NCI-H146 (cell line): ENCODE data around the gene NCOA5.
A peak's percentile ranks its signal among the peaks of the same experiment; 100 is the strongest.

Experiments
- DNase-seq: peaks from one replicate; lab custom pipeline; 2025; lab: John Stamatoyannopoulos, UW

Gene NCOA5

DNA sequence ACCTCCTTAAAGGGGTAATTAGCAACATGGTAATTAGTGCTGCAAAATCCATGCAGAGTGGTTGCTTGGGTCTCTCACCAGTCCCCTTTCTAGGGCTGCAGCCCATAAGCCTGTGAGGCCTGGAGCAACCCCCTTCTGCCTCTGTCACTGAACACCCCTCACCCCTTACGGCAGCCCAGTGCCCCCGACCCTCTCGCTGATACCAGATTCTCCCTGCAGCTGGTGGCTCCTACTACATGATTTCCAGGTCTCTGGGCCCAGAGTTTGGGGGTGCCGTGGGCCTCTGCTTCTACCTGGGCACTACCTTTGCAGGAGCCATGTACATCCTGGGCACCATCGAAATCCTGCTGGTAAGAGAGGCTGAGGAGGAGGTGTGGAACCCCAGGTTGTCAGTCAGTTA, 52.7 kb downstream of the NCOA5 start:
- no peak for DNase-seq

DNA sequence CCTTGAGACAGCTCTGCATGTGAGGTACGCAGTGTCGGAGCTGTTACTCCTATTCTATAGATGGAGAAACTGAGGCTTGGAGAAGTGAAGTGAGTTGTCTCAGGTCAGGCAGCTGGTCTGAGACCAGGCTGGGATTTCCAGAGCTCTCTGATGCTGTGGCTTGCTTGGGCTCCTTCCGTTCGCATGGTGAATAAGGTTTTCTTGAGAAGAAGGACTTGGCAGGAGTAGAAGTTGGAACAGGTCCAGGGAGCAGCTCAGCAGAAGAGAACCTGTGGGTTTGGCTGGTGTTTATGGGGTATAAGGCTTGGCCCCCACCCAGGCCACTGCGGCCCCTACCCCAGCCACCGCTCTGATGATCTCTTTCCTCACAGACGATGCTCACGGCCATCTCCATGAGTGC, 53.4 kb downstream of the NCOA5 start:
- no peak for DNase-seq

DNA sequence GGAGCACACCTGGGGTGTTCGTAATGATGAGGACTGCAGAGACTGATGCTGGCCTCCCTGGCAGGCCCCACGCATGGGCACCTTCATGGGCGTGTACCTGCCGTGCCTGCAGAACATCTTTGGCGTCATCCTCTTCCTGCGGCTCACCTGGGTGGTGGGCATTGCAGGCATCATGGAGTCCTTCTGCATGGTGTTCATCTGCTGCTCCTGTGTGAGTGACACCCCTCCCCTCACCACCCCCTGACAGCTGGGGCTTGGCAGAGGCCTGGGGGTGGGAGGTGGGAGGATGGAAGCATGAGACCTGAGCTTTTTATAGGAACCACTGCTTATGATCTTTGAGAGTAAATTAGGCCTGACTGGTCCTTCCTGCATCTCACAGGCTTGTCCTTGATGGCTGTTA, 54.0 kb downstream of the NCOA5 start:
- DNase-seq, result no peak

DNA sequence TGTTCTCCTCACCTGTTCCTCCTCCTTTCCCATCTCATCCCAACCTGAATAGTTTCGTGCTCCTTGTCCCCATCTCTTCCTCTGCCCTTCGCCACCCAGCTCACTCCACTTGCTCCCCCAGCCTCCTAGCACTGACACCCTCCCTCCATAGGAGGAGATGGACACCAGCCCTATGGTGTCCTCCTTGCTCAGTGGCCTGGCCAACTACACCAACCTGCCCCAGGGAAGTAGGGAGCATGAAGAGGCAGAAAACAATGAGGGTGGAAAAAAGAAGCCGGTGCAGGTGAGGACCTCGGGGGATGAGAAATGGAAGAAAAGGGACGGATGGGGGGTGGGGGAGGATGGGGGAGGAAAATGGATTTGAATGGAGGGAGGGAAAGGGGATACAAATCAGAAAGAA, 54.5 kb downstream of the NCOA5 start:
- no peak for DNase-seq

GRCh38 chr20:46034039-46034438, 55.7 kb downstream of the NCOA5 start:
- DNase-seq, result no peak

DNA sequence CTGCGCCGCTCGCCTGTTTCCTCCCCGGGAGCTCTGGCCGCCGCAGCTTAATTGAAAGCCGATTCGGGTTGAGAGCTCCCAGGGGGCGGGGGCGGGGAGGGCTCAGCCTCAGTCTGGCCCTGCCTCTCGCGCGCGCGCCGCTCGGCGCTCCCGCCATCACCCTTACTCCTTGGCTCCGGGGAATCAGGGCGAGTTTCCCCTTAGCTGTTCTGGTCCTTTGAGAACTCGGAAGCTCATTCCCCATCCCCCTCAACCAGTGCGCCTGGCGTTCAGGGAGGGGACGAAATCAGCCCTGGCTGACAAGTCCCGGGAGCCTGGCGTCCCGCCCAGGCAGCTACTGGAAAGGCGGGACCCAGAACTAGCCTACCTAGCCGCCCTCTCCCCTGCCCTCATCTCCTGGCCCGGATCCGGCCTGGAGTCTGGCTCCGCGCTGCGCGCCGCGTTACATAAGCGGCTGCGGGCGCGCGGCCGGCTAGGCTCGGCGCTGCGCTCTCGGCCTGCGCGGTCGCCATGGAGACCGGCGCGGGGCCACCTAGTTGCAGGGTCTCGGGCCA, 58.0 kb downstream of the NCOA5 start:
- DNase-seq, result peak; percentile 84

DNA sequence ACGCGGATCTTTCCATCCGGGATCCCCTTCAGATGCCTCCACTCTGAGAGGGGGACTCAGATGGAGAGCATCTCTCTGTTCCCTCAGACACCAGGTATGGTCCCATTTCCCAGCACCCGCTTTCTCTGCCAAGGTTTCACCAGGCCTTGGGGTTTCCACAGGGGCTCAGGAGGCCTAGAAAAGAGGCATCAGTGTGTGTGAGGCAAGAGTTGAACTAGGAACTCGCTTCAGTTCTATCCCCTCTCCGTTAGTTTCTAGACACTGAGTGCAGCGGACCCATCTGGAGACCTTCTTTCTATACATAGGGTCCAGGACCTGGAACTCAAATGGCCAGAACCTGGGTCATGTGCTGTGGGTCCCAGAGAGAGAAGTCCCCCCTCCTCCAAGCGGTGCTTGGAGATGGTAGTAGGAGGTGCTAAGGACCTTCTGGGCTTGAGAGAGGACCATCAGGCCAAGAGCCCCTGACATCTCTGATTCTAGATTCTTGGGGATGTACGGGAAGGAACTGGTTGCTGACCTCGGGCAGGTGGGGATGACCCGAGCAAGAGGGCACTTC, 58.7 kb downstream of the NCOA5 start:
- DNase-seq, result no peak

DNA sequence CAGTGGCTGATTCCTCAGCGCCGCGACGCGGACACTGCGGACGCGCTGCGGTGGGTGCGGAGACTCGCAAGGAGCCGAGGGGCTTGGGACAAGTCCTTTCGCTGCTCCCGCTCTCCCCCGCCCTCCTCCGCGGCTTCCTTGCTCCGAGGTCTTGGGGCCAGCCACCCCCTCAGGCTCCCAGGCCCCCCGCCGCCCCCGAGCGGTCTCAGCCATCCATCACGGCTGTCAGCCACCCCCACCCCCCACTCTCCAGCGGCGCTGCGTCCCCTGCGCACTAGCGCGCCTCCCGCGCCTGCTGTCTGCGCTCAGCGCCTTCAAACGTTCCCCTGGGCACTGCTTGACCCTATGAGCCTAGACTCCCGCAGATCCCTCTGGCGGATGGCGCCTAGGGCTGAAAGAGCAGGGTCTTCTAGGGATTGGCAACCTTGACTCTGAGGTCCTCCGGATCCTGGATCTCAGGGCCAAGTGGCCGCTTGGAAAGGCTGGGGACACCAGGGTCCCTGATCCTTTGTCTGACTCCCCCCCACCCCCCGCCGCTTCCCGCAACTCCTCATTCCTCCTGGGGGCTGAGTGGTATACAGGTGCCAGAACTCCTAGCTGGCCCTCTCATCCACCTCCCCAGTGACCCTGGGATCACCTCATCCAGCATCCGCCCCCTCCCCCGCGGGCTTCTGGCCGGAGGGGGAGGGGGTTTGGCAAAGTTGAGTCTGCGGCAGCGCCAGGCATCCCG, 59.3 kb downstream of the NCOA5 start:
- no peak for DNase-seq

DNA sequence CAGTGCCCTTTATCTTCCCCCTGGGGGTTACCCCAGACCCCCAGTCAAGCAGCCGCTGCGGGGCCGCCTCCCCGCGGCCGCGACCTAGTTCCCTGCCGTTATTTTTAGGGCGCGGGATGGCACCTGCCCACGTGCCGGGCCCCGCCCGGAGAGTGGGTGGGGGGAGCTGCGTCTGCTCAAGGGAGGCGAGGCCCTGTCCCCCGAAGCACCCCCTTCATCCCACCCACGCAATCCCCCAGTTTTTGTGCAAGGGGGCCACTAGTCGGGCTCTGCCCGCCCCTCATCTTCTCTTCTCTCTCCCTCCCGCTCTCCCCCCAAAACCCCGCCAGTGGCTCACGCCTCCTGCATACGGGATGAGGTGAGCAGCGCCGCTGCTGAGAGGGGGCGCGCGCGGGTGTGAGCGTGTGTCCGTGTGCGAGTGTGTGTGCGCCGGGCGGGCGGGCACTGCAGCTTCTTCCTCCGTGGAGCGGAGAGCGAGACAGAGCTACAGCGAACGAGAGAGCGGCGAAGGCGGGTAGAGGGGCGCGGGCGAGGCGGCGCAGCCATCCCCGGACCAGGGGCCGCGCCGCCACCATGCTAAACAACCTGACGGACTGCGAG, 60.9 kb downstream of the NCOA5 start, which contains the start of gene SLC12A5:
Gene SLC12A5, plus strand, starts transcription at position 444 of the 600 bp plus-strand sequence. Its CDS starts 130 bp downstream, at position 574.
- DNase-seq, result peak; percentile 18

- DNase-seq, result no peak
Observed at GRCh38 chr20:46028110-46028509, 61.7 kb downstream of the NCOA5 start.

DNA sequence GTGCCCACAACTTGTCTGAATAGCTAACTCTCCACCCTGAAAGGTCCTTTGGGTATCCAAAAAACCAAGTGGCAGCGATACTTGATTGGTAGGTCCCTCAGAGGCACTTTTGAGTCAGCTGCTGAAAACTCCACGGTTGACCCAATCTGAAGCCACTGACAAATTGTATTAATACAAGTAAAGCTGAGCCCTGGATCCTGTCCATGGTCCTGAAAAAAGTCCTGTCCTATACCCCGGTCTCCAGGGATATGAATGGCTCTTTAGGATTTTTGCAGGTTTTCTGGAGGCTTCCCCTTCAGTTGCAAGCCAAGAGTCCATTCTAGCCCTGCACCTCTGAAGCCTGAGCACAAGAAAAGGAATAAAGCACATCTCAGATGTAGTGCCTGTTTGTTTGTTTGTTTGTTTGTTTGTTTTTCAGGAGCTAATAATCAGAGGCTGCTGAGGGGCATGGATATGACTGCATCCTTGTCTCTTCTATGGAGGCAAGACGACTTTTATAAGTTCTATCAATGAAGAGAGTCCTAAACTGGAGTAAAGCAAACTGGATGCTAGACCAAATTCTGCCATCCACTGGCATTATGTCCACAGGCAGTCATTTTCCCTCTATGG, 62.4 kb downstream of the NCOA5 start:
- DNase-seq, result no peak

- peak; percentile 6 for DNase-seq
Observed at GRCh38 chr20:46025376-46025783, 64.4 kb downstream of the NCOA5 start.

DNA sequence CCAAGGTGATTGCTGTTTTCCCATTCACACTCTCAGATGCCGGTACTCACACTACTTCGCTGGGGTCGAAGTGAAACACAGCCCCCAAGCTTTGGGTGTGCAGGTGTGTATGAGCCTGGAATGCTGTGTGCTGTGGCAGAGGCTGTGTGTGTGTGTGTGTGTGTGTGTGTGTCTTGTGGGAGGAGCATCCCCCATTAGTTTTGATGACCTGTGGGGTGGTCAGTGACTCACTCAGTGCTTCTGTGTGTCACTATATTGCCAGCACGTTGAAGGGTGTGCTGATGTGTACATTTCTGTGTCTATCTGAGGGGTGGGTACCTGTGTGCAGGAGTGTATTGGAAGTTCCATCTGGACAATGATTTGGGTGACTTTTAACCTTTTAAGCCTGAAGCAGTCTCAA, 65.8 kb downstream of the NCOA5 start:
- DNase-seq, result no peak

DNA sequence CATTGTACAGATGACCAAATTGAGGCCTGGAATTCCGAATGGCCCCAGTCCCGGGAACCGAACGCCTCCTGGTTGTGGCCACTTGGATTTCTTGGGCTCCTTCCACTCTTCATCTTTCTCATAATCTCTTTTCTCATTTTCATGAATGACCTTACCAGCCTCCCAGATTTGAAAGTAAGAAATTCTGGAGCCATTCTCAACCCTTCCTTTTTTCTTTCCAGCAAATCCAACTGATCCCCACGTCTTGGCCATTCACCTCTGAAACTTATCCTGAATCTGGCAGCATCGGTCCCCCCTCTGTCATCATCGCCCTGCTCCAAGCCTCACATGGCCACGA, 66.6 kb downstream of the NCOA5 start:
- no peak for DNase-seq

DNA sequence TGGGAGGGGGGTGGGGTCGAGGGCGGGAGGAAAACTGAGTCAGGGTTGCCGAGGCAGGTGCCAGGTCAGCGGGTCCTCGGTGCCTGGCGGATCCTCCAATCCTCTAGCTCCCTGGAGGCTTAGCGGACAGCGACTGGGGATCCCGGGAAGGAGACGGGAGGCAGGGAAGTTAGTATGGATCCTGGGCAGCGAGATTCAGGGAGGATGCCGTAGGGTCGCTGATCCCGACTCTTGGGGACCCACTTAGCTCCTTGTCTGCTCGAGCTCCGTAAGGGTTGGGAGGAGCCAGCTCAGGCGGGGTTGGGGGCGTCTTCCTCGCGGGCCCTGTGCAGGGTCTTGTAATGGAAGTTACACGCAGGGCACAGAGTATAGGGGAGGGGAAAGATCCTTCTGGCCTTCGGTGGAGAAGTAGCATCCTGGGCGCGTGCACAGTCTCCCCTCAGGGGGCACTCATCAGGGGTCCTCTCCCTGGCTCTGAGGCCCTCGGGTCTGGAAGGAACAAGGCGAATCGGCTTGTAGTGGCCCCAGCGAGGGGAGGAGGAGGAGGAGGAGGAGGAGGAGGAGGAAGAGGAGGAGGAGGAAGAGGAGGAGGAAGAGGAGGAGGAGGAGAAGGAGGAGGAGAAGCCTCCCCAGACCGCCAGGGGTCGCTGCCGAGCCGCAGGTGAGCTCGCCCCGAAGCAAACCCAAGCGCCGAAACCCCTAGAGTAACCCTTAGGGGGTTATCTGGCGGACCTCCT, 67.2 kb downstream of the NCOA5 start:
- DNase-seq, result peak; percentile 55

- DNase-seq, result peak; percentile 89
Observed at GRCh38 chr20:46021361-46022359, 68.1 kb downstream of the NCOA5 start.

GRCh38 chr20:46020555-46020954, 69.2 kb downstream of the NCOA5 start:
- DNase-seq, result no peak

- DNase-seq, result no peak
Observed at GRCh38 chr20:46018611-46019010, 71.2 kb downstream of the NCOA5 start.

- no peak for DNase-seq
Observed at GRCh38 chr20:46018112-46018511, 71.7 kb downstream of the NCOA5 start.

DNA sequence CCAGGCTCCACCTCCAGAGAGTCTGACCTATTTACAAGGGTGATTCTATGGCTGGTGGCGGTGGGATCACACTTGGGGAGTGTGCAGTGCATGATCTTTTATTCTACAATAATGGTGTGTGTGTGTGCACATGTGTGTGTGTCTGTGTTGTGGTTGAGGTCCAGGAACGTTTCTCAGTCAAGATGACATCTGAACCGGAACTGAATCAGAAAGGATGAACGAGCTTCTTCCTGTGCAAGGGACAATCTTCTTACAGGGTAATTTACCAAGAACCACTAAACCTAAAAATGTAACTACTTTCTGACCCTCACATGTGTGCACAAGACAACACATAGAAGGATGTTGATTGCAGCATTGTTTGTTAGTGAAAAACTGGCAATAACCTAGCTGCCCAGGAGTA, 72.5 kb downstream of the NCOA5 start:
- no peak for DNase-seq
